Testis (tissue), 5 donors: ENCODE results near the gene SPPL2A. TPM values are rescaled to one million over a fixed set of nuclear protein-coding genes. Genes with fewer than 3 reads are reported as not detected.
"Not testable (repeated sequence)": the region's sequence is repeated elsewhere in the genome, so short reads cannot be mapped to it uniquely, and the experiment has no call there.

Source experiments
- DNase-seq: peaks from one replicate; pipeline ENCODE4 v3.0.0-alpha.2; 2019
- H3K27ac ChIP-seq, 2 donors: fragments of 200-600 bp; sonication (generic); one replicate each; pipeline ENCODE4 v1.5.1; 2019
- H3K27me3 ChIP-seq: fragments of 200-600 bp; sonication (generic); one replicate; pipeline ENCODE4 v1.5.1; 2019
- H3K36me3 ChIP-seq: fragments of 200-600 bp; sonication (generic); one replicate; pipeline ENCODE4 v1.5.1; 2017; ENCODE audit warnings: low read depth; ENCODE audit errors: missing control alignments
- H3K4me1 ChIP-seq: fragments of 200-600 bp; sonication (generic); one replicate; pipeline ENCODE4 v1.5.1; 2019
- H3K4me3 ChIP-seq, 2 donors: fragments of 200-600 bp; sonication (generic); one replicate each; pipeline ENCODE4 v1.5.1; 2017 to 2019
- H3K9me3 ChIP-seq: fragments of 200-600 bp; sonication (generic); one replicate; pipeline ENCODE4 v1.5.1; 2017
- CTCF ChIP-seq, 3 experiments: fragments of 450-650 bp in 2 of 3; fragments of 200-600 bp in 1 of 3; sonication (generic) in 1 of 3; IDR thresholded peaks; one replicate each; pipeline ENCODE4 v1.5.1; 2016 to 2019; ENCODE audit warnings: antibody characterized with exemption in 3 of 3, mild to moderate bottlenecking in 2 of 3, moderate library complexity in 1 of 3
- POLR2A ChIP-seq: fragments of 450-650 bp; IDR thresholded peaks from one replicate; pipeline ENCODE4 v1.6.1; 2017; ENCODE audit warnings: antibody characterized with exemption, mild to moderate bottlenecking, moderate library complexity
- whole genome bisulfite sequencing, 2 donors: methylation state at CpG; one replicate each; pipeline ENCODE4 v1.1.5; 2018; 5-methylcytosine and 5-hydroxymethylcytosine counted together
- intact Hi-C: fragments of 100-400 bp; cut with DNase I; formaldehyde crosslinking; loops from one replicate; pipeline ENCODE4 v1.15.1; 2023; ENCODE audit warnings: low total_unique reads
- long read RNA-seq, 2 donors: transcript quantifications; one replicate each; lab custom pipeline, GENCODE V29; 2026
- polyA plus RNA-seq: library from polyadenylated mRNA; stranded (reverse); fragments of 350-450 nt; fragmentation: Illumina TruSeq; extraction: RNeasy Lipid Tissue Mini Kit (QIAGEN cat#74804); gene quantifications from one replicate; pipeline ENCODE4 v1.2.3, GENCODE V29; 2014; ENCODE audit warnings: low read depth, low replicate concordance; ENCODE audit not compliant: insufficient read depth
- total RNA-seq, 2 donors: library from RNA; depleted of rRNA; stranded (reverse); fragments of >200 nt; gene quantifications; one replicate each; pipeline ENCODE4 v1.2.3, GENCODE V29; 2016

SPPL2A gene
- 10 to 100 TPM; 70.9 to 89.3 TPM for total RNA-seq
- 41.2 TPM for polyA plus RNA-seq
- long read RNA-seq, donor 1, full-length matches to known transcripts, result 10 of 22 reads
- long read RNA-seq, donor 1, partial matches to known transcripts, result 12 of 22 reads
- long read RNA-seq, donor 1, other reads (novel, unspliced or antisense), result 0 of 22 reads
- long read RNA-seq, donor 2, full-length matches to known transcripts, result 2 of 10 reads
- long read RNA-seq, donor 2, partial matches to known transcripts, result 8 of 10 reads
- long read RNA-seq, donor 2, other reads (novel, unspliced or antisense), result 0 of 10 reads

GRCh38 chr15:50765195-50765967, at the start of gene SPPL2A:
Gene SPPL2A (minus strand): TSS chr15:50765706. CDS start chr15:50765533, 173 bp downstream.
- no peak for TF ChIP-seq CTCF (IDR thresholded peaks at IDR 0.05)
- no peak for TF ChIP-seq POLR2A
- Histone ChIP-seq H3K4me1 (peaks cover 9% of the 10 kb centered on the region), H3K36me3 (no peaks in the 10 kb centered on the region), H3K27ac (peak within 1 kb of the TSS; percentile 91 to 96), H3K9me3 (no peaks in the 10 kb centered on the region), H3K27me3 (no peaks in the 10 kb centered on the region), H3K4me3 (peak within 1 kb of the TSS; percentile 81 to 90)
- WGBS, 2 donors, result 0 to 1% methylated on average over 27 to 77 of the region's 77 CpGs
- intact Hi-C loops, result no loop called here
- peak; percentile 83 for DNase-seq

GRCh38 chr15:50814634-50815033, 49.1 kb upstream of the SPPL2A start:
- H3K27me3 ChIP-seq, result no peaks in the 10 kb centered on the region
- no peak overlapping the region for H3K4me3 ChIP-seq
- TF ChIP-seq CTCF (IDR thresholded peaks at IDR 0.05) (no peak), POLR2A (no peak)
- intact Hi-C loops, result no loop called here
- no peaks in the 10 kb centered on the region for H3K9me3 ChIP-seq
- no peak overlapping the region for H3K27ac ChIP-seq
- H3K36me3 ChIP-seq, result no peaks in the 10 kb centered on the region
- H3K4me1 ChIP-seq, result no peaks in the 10 kb centered on the region
- no peak for DNase-seq

- no peak overlapping the region for H3K4me3 ChIP-seq
- no peak for TF ChIP-seq POLR2A
- TF ChIP-seq CTCF (IDR thresholded peaks at IDR 0.05), result no peak
- no peaks in the 10 kb centered on the region for H3K27me3 ChIP-seq
- no peaks in the 10 kb centered on the region for H3K4me1 ChIP-seq
- H3K27ac ChIP-seq, result no peak overlapping the region
- no peak for DNase-seq
- intact Hi-C loops, result no loop called here
- no peaks in the 10 kb centered on the region for H3K36me3 ChIP-seq
- WGBS, 2 donors, result 64 to 72% methylated on average over 2 of the region's 2 CpGs
- H3K9me3 ChIP-seq, result no peaks in the 10 kb centered on the region
These were observed 48.4 kb upstream of the SPPL2A start for GRCh38 chr15:50813865-50814264.

GRCh38 chr15:50813089-50813488, 47.6 kb upstream of the SPPL2A start:
- intact Hi-C loops, result no loop called here
- peak overlapping the region; percentile 22 to 38 for H3K4me3 ChIP-seq
- H3K9me3 ChIP-seq, result no peaks in the 10 kb centered on the region
- no peaks in the 10 kb centered on the region for H3K4me1 ChIP-seq
- no peaks in the 10 kb centered on the region for H3K36me3 ChIP-seq
- TF ChIP-seq POLR2A (no peak), CTCF (IDR thresholded peaks at IDR 0.05) (no peak)
- DNase-seq, result no peak
- no peak overlapping the region for H3K27ac ChIP-seq
- no peaks in the 10 kb centered on the region for H3K27me3 ChIP-seq
- whole genome bisulfite sequencing, 2 donors, result 70 to 79% methylated on average over 10 of the region's 10 CpGs

GRCh38 chr15:50812181-50812506, 46.6 kb upstream of the SPPL2A start:
- DNase-seq, H3K36me3 ChIP-seq, H3K27ac ChIP-seq, H3K4me1 ChIP-seq, intact Hi-C loops, H3K9me3 ChIP-seq, H3K27me3 ChIP-seq: not testable (repeated sequence)
- WGBS, 2 donors, result 81% methylated on average over 15 of the region's 15 CpGs; no CpG with 5 or more reads in 1 of the 2 donors
- peak overlapping the region in 1 of 2 donors; percentile 38 for H3K4me3 ChIP-seq

- H3K27me3 ChIP-seq, intact Hi-C loops, H3K4me1 ChIP-seq, H3K27ac ChIP-seq, H3K36me3 ChIP-seq, DNase-seq, H3K9me3 ChIP-seq: not testable (repeated sequence)
- WGBS, 2 donors, result 74 to 85% methylated on average over 15 to 30 of the region's 30 CpGs
- peak overlapping the region in 1 of 2 donors; percentile 38 for H3K4me3 ChIP-seq
These were observed 46.1 kb upstream of the SPPL2A start for GRCh38 chr15:50811461-50812180.
